OCI-LY3 (cell line): ENCODE data around the gene AQP5.
"Not testable (repeated sequence)": the region's sequence is repeated elsewhere in the genome, so short reads cannot be mapped to it uniquely, and the experiment has no call there.

Experiments used
- H2AFZ ChIP-seq: fragments of 200-600, 300-600 bp; shearing (Covaris generic); 2 replicates; pipeline ENCODE4 v1.6.0; 2014; ENCODE audit warnings: antibody characterized with exemption, low read depth, low read length
- H3K27ac ChIP-seq: fragments of 200-600, 300-600 bp; sonication (generic); 2 replicates; pipeline ENCODE4 v1.5.1; 2014; ENCODE audit warnings: mild to moderate bottlenecking, low read length, moderate library complexity, mixed read lengths
- H3K27me3 ChIP-seq: fragments of 200-600, 300-600 bp; sonication (generic); 2 replicates; pipeline ENCODE4 v1.6.1; 2014; ENCODE audit warnings: low read depth, low read length, mixed read lengths
- H3K36me3 ChIP-seq: fragments of 200-600, 300-600 bp; sonication (generic); replicated peaks from 2 replicates; pipeline ENCODE3; 2014; ENCODE audit warnings: low read depth, low read length, mixed read lengths
- H3K4me1 ChIP-seq: fragments of 300-600, 200-600 bp; sonication (generic); 2 replicates; pipeline ENCODE4 v1.6.1; 2014; ENCODE audit warnings: low read length, mixed read lengths
- H3K4me2 ChIP-seq: fragments of 200-600, 300-600 bp; sonication (generic); 2 replicates; pipeline ENCODE4 v1.6.1; 2014; ENCODE audit warnings: low read length, mixed read lengths
- H3K4me3 ChIP-seq: fragments of 300-600, 200-600 bp; sonication (generic); 2 replicates; pipeline ENCODE4 v1.5.1; 2014; ENCODE audit warnings: antibody characterized with exemption, mild to moderate bottlenecking, low read length, moderate library complexity
- H3K79me2 ChIP-seq: fragments of 300-600, 200-600 bp; shearing (Covaris generic); 2 replicates; pipeline ENCODE4 v1.6.1; 2014; ENCODE audit warnings: mild to moderate bottlenecking, low read length, mixed read lengths
- H3K9ac ChIP-seq: fragments of 300-600, 200-600 bp; shearing (Covaris generic); 2 replicates; pipeline ENCODE4 v1.6.0; 2014; ENCODE audit warnings: mild to moderate bottlenecking, low read length, moderate library complexity
- H3K9me3 ChIP-seq: fragments of 200-600, 300-600 bp; shearing (Covaris generic); 2 replicates; pipeline ENCODE4 v1.6.1; 2014; ENCODE audit warnings: low read length, mixed read lengths; ENCODE audit not compliant: insufficient read depth
- H4K20me1 ChIP-seq: fragments of 200-600, 300-600 bp; sonication (generic); 2 replicates; pipeline ENCODE4 v1.6.1; 2016; ENCODE audit warnings: low read length, mixed read lengths; ENCODE audit not compliant: insufficient read depth
- EZH2phosphoT487 ChIP-seq: fragments of 200-600 bp; shearing (Covaris generic); IDR thresholded peaks from 2 replicates; pipeline ENCODE4 v1.6.1; 2018; ENCODE audit warnings: antibody characterized with exemption, mixed run types, low read depth
- TF ChIP-seq, protein P1 (sequence below): fragments of 200-600, 300-600 bp; sonication (generic); IDR thresholded peaks from 2 replicates; pipeline ENCODE4 v1.5.1; 2014; ENCODE audit warnings: antibody characterized with exemption, low read length, low read depth

AQP5 gene

DNA sequence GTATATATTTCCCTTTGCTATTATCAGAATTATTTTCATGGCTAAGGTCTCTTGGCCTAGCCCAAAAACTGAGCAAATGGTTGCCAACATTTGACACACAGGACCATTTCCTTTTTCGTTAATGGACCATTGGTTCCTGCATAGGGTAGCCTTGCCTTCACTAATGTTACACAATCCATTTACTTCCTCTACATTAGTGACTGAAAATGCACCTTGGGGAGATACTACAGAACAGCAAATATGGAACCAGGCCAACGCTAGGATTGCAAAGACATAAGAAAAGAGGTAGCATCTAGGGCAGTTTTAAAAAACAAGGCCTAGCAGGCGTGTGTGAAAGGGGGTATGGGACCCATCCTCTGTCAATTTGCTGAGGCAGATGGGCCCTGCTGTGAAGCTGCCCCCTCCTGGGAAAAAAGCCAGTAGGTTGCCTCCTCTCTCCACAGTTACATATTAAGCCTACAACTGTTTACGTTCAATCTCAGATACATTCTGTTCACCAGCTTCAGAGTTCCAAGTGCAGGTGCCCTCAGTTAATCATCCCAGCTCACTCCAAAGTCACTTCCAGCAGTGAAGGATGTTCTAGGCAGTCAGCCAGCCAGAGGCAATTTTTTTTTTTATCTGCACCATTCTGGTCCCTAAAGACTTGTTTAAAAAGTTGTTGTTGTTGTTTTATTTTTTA is 26.1 kb downstream of the AQP5 start:
- H3K4me1 ChIP-seq, result no peaks in the 10 kb centered on the region
- no peak overlapping the region for H3K9ac ChIP-seq
- H3K79me2 ChIP-seq, result no peaks in the 10 kb centered on the region
- no peak overlapping the region for H3K4me2 ChIP-seq
- no peaks in the 10 kb centered on the region for H3K27me3 ChIP-seq
- no peak overlapping the region for H3K27ac ChIP-seq
- no peaks in the 10 kb centered on the region for H3K9me3 ChIP-seq
- H4K20me1 ChIP-seq, result no peaks in the 10 kb centered on the region
- H3K36me3 ChIP-seq, result peaks cover 43% of the 10 kb centered on the region
- no peak overlapping the region for H2AFZ ChIP-seq
- TF ChIP-seq, protein P1, sequence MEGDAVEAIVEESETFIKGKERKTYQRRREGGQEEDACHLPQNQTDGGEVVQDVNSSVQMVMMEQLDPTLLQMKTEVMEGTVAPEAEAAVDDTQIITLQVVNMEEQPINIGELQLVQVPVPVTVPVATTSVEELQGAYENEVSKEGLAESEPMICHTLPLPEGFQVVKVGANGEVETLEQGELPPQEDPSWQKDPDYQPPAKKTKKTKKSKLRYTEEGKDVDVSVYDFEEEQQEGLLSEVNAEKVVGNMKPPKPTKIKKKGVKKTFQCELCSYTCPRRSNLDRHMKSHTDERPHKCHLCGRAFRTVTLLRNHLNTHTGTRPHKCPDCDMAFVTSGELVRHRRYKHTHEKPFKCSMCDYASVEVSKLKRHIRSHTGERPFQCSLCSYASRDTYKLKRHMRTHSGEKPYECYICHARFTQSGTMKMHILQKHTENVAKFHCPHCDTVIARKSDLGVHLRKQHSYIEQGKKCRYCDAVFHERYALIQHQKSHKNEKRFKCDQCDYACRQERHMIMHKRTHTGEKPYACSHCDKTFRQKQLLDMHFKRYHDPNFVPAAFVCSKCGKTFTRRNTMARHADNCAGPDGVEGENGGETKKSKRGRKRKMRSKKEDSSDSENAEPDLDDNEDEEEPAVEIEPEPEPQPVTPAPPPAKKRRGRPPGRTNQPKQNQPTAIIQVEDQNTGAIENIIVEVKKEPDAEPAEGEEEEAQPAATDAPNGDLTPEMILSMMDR, result no peak
- TF ChIP-seq EZH2phosphoT487, result no peak
- H3K4me3 ChIP-seq, result no peak overlapping the region

DNA sequence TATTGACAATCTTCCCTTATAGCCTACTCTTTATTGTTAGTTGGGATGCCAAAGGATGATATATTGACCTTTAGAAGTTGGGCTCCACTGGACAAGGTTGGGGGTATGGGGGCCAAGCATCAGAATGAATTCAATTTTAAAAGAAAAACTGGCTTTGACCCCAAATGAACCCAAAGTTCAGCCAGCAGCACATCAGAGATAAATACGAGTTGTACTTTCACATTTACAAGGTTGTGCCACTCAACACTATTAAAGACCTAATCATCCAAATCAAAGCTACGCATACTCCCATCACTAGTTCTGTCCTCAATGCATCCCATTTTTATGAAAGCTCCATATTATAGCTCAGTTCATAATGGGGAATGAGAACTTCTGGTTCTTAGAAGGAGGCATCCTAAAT is 27.7 kb downstream of the AQP5 start:
- H3K27me3 ChIP-seq, H4K20me1 ChIP-seq, H3K4me1 ChIP-seq, H3K4me3 ChIP-seq, H2AFZ ChIP-seq, H3K9me3 ChIP-seq, H3K27ac ChIP-seq, H3K9ac ChIP-seq, H3K4me2 ChIP-seq, H3K79me2 ChIP-seq: not testable (repeated sequence)
- H3K36me3 ChIP-seq, result peaks cover 50% of the 10 kb centered on the region

DNA sequence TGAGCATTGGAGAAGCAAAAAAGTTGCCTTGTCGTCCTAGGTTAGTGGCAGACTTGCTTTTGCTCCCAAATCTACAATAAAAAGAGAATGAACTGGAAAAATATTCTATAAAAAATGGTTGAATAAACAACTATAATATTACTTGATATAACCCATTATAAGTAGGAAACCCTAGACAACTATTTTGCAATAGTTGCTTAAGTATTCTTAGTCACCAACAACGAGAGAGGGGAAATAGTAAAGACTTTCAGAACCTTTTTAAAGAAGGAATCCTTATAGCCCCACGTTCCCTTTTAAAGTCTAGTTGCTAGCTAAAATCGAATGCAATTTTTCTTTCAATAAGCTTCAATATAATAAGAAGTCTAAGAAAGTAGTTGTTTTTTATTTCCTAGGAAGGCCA is 28.6 kb downstream of the AQP5 start:
- no peak overlapping the region for H2AFZ ChIP-seq
- H3K4me2 ChIP-seq, result no peak overlapping the region
- no peak for TF ChIP-seq EZH2phosphoT487
- TF ChIP-seq, protein P1, result no peak
- no peaks in the 10 kb centered on the region for H4K20me1 ChIP-seq
- H3K27me3 ChIP-seq, result no peaks in the 10 kb centered on the region
- H3K4me1 ChIP-seq, result no peaks in the 10 kb centered on the region
- H3K79me2 ChIP-seq, result no peaks in the 10 kb centered on the region
- H3K9me3 ChIP-seq, result no peaks in the 10 kb centered on the region
- peaks cover 52% of the 10 kb centered on the region for H3K36me3 ChIP-seq
- H3K9ac ChIP-seq, result no peak overlapping the region
- no peak overlapping the region for H3K4me3 ChIP-seq
- no peak overlapping the region for H3K27ac ChIP-seq

DNA sequence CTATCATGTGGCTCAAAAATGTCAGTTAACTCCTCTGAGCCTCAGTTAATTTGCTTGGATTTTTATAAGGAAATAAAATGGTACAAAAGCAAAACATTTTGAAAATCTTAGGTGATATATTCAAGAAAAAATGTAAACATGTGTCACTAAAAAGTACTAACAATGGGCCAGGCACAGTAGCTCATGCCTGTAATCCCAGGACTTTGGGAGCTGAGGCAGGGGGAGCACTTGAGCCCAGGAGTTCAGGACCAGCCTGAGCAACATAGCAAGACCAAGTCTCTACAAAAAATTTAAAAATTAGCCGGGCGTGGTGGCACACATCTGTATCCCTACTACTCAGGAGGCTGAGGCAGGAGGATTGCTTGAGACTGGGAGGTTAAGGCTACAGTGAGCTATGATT is 36.8 kb downstream of the AQP5 start:
- Histone ChIP-seq H4K20me1 (no peaks in the 10 kb centered on the region), H2AFZ (no peak overlapping the region), H3K4me1 (no peaks in the 10 kb centered on the region), H3K27ac (no peak overlapping the region), H3K27me3 (no peaks in the 10 kb centered on the region), H3K4me2 (no peak overlapping the region), H3K9me3 (no peaks in the 10 kb centered on the region), H3K79me2 (no peaks in the 10 kb centered on the region), H3K4me3 (no peak overlapping the region), H3K36me3 (peaks cover 50% of the 10 kb centered on the region), H3K9ac (no peak overlapping the region)
- TF ChIP-seq EZH2phosphoT487, result no peak
- TF ChIP-seq, protein P1, result no peak
